HL-60 (cell line): Measurements from ENCODE around the gene ECI1.

Experiments used
- DNase-seq, 2 experiments: peaks; one replicate each; pipeline ENCODE4 v3.0.0-alpha.2; 2010 to 2020; ENCODE audit warnings: low read depth in 1 of 2, low spot score in 1 of 2
- H3K27ac ChIP-seq: fragments of 250-450 bp; sonication (Bioruptor Pico); replicated peaks from 2 replicates; pipeline ENCODE4 v1.5.1; 2020; ENCODE audit warnings: mild to moderate bottlenecking, moderate library complexity
- H3K27me3 ChIP-seq: fragments of 250-450 bp; sonication (Bioruptor Pico); 2 replicates; pipeline ENCODE4 v1.5.1; 2021; ENCODE audit warnings: mild to moderate bottlenecking, moderate library complexity; ENCODE audit not compliant: insufficient read depth, poor library complexity, severe bottlenecking
- H3K4me3 ChIP-seq: replicated peaks from 2 replicates; pipeline ENCODE4 v1.5.1; 2011; ENCODE audit warnings: mild to moderate bottlenecking, control low read depth, low read length; ENCODE audit not compliant: insufficient read depth
- CTCF ChIP-seq: IDR thresholded peaks from one replicate; pipeline ENCODE4 v1.5.1; 2011; ENCODE audit warnings: low read length, control low read depth, inconsistent platforms; ENCODE audit not compliant: insufficient read depth
- GABPA ChIP-seq: IDR thresholded peaks from 2 replicates; pipeline ENCODE4 v1.6.1; 2012; ENCODE audit warnings: low read depth
- POLR2AphosphoS5 ChIP-seq: IDR thresholded peaks from 2 replicates; pipeline ENCODE4 v1.6.1; 2012; ENCODE audit warnings: low read depth
- REST ChIP-seq: IDR thresholded peaks from 2 replicates; pipeline ENCODE4 v1.6.1; 2012; ENCODE audit warnings: low read depth; ENCODE audit not compliant: insufficient replicate concordance
- SPI1 ChIP-seq: IDR thresholded peaks from 2 replicates; pipeline ENCODE4 v1.6.1; 2012; ENCODE audit warnings: low read depth, mild to moderate bottlenecking, borderline replicate concordance

The ECI1 gene

GRCh38 chr16:2209258-2210008 is 42.0 kb downstream of the ECI1 start:
- H3K27me3 ChIP-seq: no peaks in the 10 kb centered on the region
- H3K27ac ChIP-seq: no peak overlapping the region
- H3K4me3 ChIP-seq: no peak overlapping the region
- TF ChIP-seq POLR2AphosphoS5 (no peak), REST (no peak), SPI1 (no peak), CTCF (no peak), GABPA (no peak)
- no peak for DNase-seq

GRCh38 chr16:2208772-2209171 is 42.6 kb downstream of the ECI1 start:
- no peak for TF ChIP-seq GABPA
- no peak for TF ChIP-seq SPI1
- TF ChIP-seq REST: no peak
- no peak for TF ChIP-seq CTCF
- TF ChIP-seq POLR2AphosphoS5: no peak
- Histone ChIP-seq H3K4me3 (no peak overlapping the region), H3K27ac (no peak overlapping the region), H3K27me3 (no peaks in the 10 kb centered on the region)
- DNase-seq: no peak

- DNase-seq: no peak
- no peak overlapping the region for H3K27ac ChIP-seq
- TF ChIP-seq CTCF (no peak), GABPA (no peak), SPI1 (no peak), POLR2AphosphoS5 (no peak), REST (no peak)
- no peaks in the 10 kb centered on the region for H3K27me3 ChIP-seq
- H3K4me3 ChIP-seq: no peak overlapping the region
These were observed 43.1 kb downstream of the ECI1 start for GRCh38 chr16:2208308-2208707.
